Measurements from ENCODE around the gene MEX3C. TPM values are rescaled to one million over a fixed set of nuclear protein-coding genes. Genes with fewer than 3 reads are reported as not detected.

MEX3C gene
- total and polyA plus RNA-seq, 2 experiments from 2014 or later = 15.2 to 50.7 TPM

GRCh38 chr18:51146909-51147308 is 50.6 kb downstream of the MEX3C start:
- Histone ChIP-seq H3K36me3 (ENCODE audit: low read depth) (no peaks in the 10 kb centered on the region), H3K9me3 (ENCODE audit: low read depth) (no peaks in the 10 kb centered on the region), H4K20me1 (ENCODE audit: insufficient read depth) (no peaks in the 10 kb centered on the region), H3K4me1 (ENCODE audit: insufficient read depth) (no peaks in the 10 kb centered on the region), H3K27me3 (replicated peaks; ENCODE audit: insufficient read depth) (no peaks in the 10 kb centered on the region), H2AFZ (no peak overlapping the region), H3K9ac (no peak overlapping the region), H3K9me2 (ENCODE audit: insufficient read depth) (no peaks in the 10 kb centered on the region), H3K27ac (no peak overlapping the region), H3K4me2 (ENCODE audit: unreplicated experiment) (no peak overlapping the region), H3K79me2 (ENCODE audit: insufficient read depth) (no peaks in the 10 kb centered on the region), H3K4me3 (no peak overlapping the region), H3F3A (ENCODE audit: insufficient read depth) (no peaks in the 10 kb centered on the region)
- in situ Hi-C loops (cut with MboI) = no loop called here
- WGBS, 2 experiments (ENCODE audit: low coverage in 1 of 2, low lambda C conversion rate in 2 of 2, missing lambda C conversion rate in 2 of 2) = 61 to 69% methylated on average over 4 of the region's 4 CpGs
- TF ChIP-seq EZH2 (IDR thresholded peaks at IDR 0.05; ENCODE audit: insufficient read depth, poor library complexity, severe bottlenecking) (no peak), EZH2phosphoT487 (IDR thresholded peaks at IDR 0.05; ENCODE audit: insufficient read depth, low read depth) (no peak)
- no peak for DNase-seq

GRCh38 chr18:51138936-51139335 is 58.5 kb downstream of the MEX3C start:
- no peaks in the 10 kb centered on the region for H3K36me3 ChIP-seq (ENCODE audit: low read depth)
- 73 to 74% methylated on average over 8 of the region's 8 CpGs for WGBS, 2 experiments (ENCODE audit: low coverage in 1 of 2, low lambda C conversion rate in 2 of 2, missing lambda C conversion rate in 2 of 2)
- H2AFZ ChIP-seq = no peak overlapping the region
- in situ Hi-C loops (cut with MboI) = no loop called here
- H3K27me3 ChIP-seq (replicated peaks; ENCODE audit: insufficient read depth) = no peaks in the 10 kb centered on the region
- no peaks in the 10 kb centered on the region for H3K9me2 ChIP-seq (ENCODE audit: insufficient read depth)
- TF ChIP-seq EZH2 (IDR thresholded peaks at IDR 0.05; ENCODE audit: insufficient read depth, poor library complexity, severe bottlenecking) = no peak
- no peak for TF ChIP-seq EZH2phosphoT487 (IDR thresholded peaks at IDR 0.05; ENCODE audit: insufficient read depth, low read depth)
- H3K79me2 ChIP-seq (ENCODE audit: insufficient read depth) = no peaks in the 10 kb centered on the region
- H3K4me1 ChIP-seq (ENCODE audit: insufficient read depth) = peaks cover 7% of the 10 kb centered on the region; the same call in 1 of the 2 replicates
- no peak overlapping the region for H3K4me3 ChIP-seq
- DNase-seq = no peak
- H4K20me1 ChIP-seq (ENCODE audit: insufficient read depth) = no peaks in the 10 kb centered on the region
- H3K4me2 ChIP-seq (ENCODE audit: unreplicated experiment) = no peak overlapping the region
- no peak overlapping the region for H3K27ac ChIP-seq
- no peaks in the 10 kb centered on the region for H3K9me3 ChIP-seq (ENCODE audit: low read depth)
- H3F3A ChIP-seq (ENCODE audit: insufficient read depth) = no peaks in the 10 kb centered on the region
- H3K9ac ChIP-seq = no peak overlapping the region

GRCh38 chr18:51137891-51138290 is 59.6 kb downstream of the MEX3C start:
- peaks cover 7% of the 10 kb centered on the region; the same call in 1 of the 2 replicates for H3K4me1 ChIP-seq (ENCODE audit: insufficient read depth)
- no peak overlapping the region for H3K4me2 ChIP-seq (ENCODE audit: unreplicated experiment)
- in situ Hi-C loops (cut with MboI) = no loop called here
- no peaks in the 10 kb centered on the region for H3F3A ChIP-seq (ENCODE audit: insufficient read depth)
- no peaks in the 10 kb centered on the region for H4K20me1 ChIP-seq (ENCODE audit: insufficient read depth)
- H3K36me3 ChIP-seq (ENCODE audit: low read depth) = no peaks in the 10 kb centered on the region
- H3K9ac ChIP-seq = no peak overlapping the region
- no peaks in the 10 kb centered on the region for H3K79me2 ChIP-seq (ENCODE audit: insufficient read depth)
- no peak overlapping the region for H3K27ac ChIP-seq
- 69 to 73% methylated on average over 7 of the region's 7 CpGs for WGBS, 2 experiments (ENCODE audit: low coverage in 1 of 2, low lambda C conversion rate in 2 of 2, missing lambda C conversion rate in 2 of 2)
- no peaks in the 10 kb centered on the region for H3K9me3 ChIP-seq (ENCODE audit: low read depth)
- H2AFZ ChIP-seq = no peak overlapping the region
- TF ChIP-seq EZH2phosphoT487 (IDR thresholded peaks at IDR 0.05; ENCODE audit: insufficient read depth, low read depth) = no peak
- TF ChIP-seq EZH2 (IDR thresholded peaks at IDR 0.05; ENCODE audit: insufficient read depth, poor library complexity, severe bottlenecking) = no peak
- no peaks in the 10 kb centered on the region for H3K27me3 ChIP-seq (replicated peaks; ENCODE audit: insufficient read depth)
- H3K9me2 ChIP-seq (ENCODE audit: insufficient read depth) = no peaks in the 10 kb centered on the region
- DNase-seq = no peak
- H3K4me3 ChIP-seq = no peak overlapping the region

- in situ Hi-C loops (cut with MboI) = no loop called here
- Histone ChIP-seq H3K9ac (no peak overlapping the region), H3K4me1 (ENCODE audit: insufficient read depth) (peaks cover 7% of the 10 kb centered on the region; the same call in 1 of the 2 replicates), H3K9me2 (ENCODE audit: insufficient read depth) (no peaks in the 10 kb centered on the region), H3K4me2 (ENCODE audit: unreplicated experiment) (no peak overlapping the region), H4K20me1 (ENCODE audit: insufficient read depth) (no peaks in the 10 kb centered on the region), H3K36me3 (ENCODE audit: low read depth) (no peaks in the 10 kb centered on the region), H3K4me3 (no peak overlapping the region), H3K27me3 (replicated peaks; ENCODE audit: insufficient read depth) (no peaks in the 10 kb centered on the region), H3K9me3 (ENCODE audit: low read depth) (no peaks in the 10 kb centered on the region), H3K79me2 (ENCODE audit: insufficient read depth) (no peaks in the 10 kb centered on the region), H3F3A (ENCODE audit: insufficient read depth) (no peaks in the 10 kb centered on the region), H2AFZ (no peak overlapping the region), H3K27ac (no peak overlapping the region)
- 72 to 77% methylated on average over 21 of the region's 21 CpGs for WGBS, 2 experiments (ENCODE audit: low coverage in 1 of 2, low lambda C conversion rate in 2 of 2, missing lambda C conversion rate in 2 of 2)
- TF ChIP-seq EZH2phosphoT487 (IDR thresholded peaks at IDR 0.05; ENCODE audit: insufficient read depth, low read depth) = no peak
- no peak for TF ChIP-seq EZH2 (IDR thresholded peaks at IDR 0.05; ENCODE audit: insufficient read depth, poor library complexity, severe bottlenecking)
- DNase-seq = peak; percentile 17
Observed at GRCh38 chr18:51137026-51137729, 60.3 kb downstream of the MEX3C start.

All from GM23248 (cell line).